HEK293 (cell line): ENCODE results near the gene USP7.

ENCODE experiments used
- CTCF ChIA-PET: fragments of 350-600 bp; formaldehyde crosslinking; extraction: SDS; loops from one replicate; lab custom pipeline; 2021; ENCODE audit warnings: antibody characterized with exemption; lab: Yijun Ruan, JAX
- POLR2A ChIA-PET: fragments of 300-600 bp; formaldehyde crosslinking; extraction: SDS; loops from one replicate; lab custom pipeline; 2020; ENCODE audit warnings: antibody characterized with exemption, inconsistent platforms; lab: Yijun Ruan, JAX
- H3K27ac ChIP-seq: fragments of 200-500 bp; sonication (Bioruptor generic); 2 replicates; pipeline ENCODE4 v1.5.1; 2014; ENCODE audit warnings: low read depth, low read length, control low read depth, inconsistent platforms; ENCODE audit errors: extremely low read depth
- H3K36me3 ChIP-seq, 2 experiments: fragments of 200-500 bp in 1 of 2; sonication (Bioruptor generic) in 1 of 2; 1 replicate in 1 of 2; 2 replicates in 1 of 2; pipeline ENCODE4 v1.5.1; 2014 to 2017; ENCODE audit warnings: inconsistent platforms in 2 of 2, low read length in 2 of 2; ENCODE audit not compliant: control insufficient read depth in 2 of 2, insufficient read depth in 1 of 2
- H3K4me1 ChIP-seq: fragments of 200-500 bp; sonication (Bioruptor generic); 2 replicates; pipeline ENCODE4 v1.5.1; 2014; ENCODE audit warnings: mild to moderate bottlenecking, low read length, inconsistent platforms; ENCODE audit not compliant: control insufficient read depth, insufficient read depth
- H3K4me3 ChIP-seq: 2 replicates; pipeline ENCODE4 v1.5.1; 2011; ENCODE audit warnings: low read depth, mild to moderate bottlenecking, control low read depth, low read length, moderate library complexity
- H3K9me3 ChIP-seq: fragments of 200-500 bp; sonication (Bioruptor generic); 2 replicates; pipeline ENCODE4 v1.5.1; 2014; ENCODE audit warnings: low read depth, low read length, inconsistent platforms; ENCODE audit not compliant: control insufficient read depth, insufficient read depth
- AEBP2 ChIP-seq: fragments of 450-650 bp; formaldehyde crosslinking; IDR thresholded peaks from 2 replicates; pipeline ENCODE4 v1.5.1; 2016; ENCODE audit warnings: missing biosample characterization, missing genetic modification characterization, borderline replicate concordance
- GLI2 ChIP-seq: fragments of 450-650 bp; formaldehyde crosslinking; IDR thresholded peaks from 2 replicates; pipeline ENCODE4; 2017; ENCODE audit warnings: missing biosample characterization, missing genetic modification characterization, low read depth, borderline replicate concordance
- GLIS1 ChIP-seq: fragments of 450-650 bp; formaldehyde crosslinking; IDR thresholded peaks from 2 replicates; pipeline ENCODE4 v1.5.1; 2016; ENCODE audit warnings: missing biosample characterization, missing genetic modification characterization
- KLF16 ChIP-seq: fragments of 450-650 bp; formaldehyde crosslinking; IDR thresholded peaks from 2 replicates; pipeline ENCODE4 v1.5.1; 2017; ENCODE audit warnings: missing biosample characterization, missing genetic modification characterization
- KLF17 ChIP-seq: fragments of 450-650 bp; formaldehyde crosslinking; IDR thresholded peaks from 2 replicates; pipeline ENCODE4 v1.5.1; 2016; ENCODE audit warnings: missing biosample characterization, missing genetic modification characterization
- PRDM4 ChIP-seq: fragments of 450-650 bp; formaldehyde crosslinking; IDR thresholded peaks from 2 replicates; pipeline ENCODE4 v1.5.1; 2017; ENCODE audit warnings: missing biosample characterization, missing genetic modification characterization
- SCRT1 ChIP-seq: fragments of 450-650 bp; formaldehyde crosslinking; IDR thresholded peaks from 2 replicates; pipeline ENCODE4 v1.5.1; 2016; ENCODE audit warnings: missing biosample characterization, missing genetic modification characterization, borderline replicate concordance
- SCRT2 ChIP-seq: fragments of 450-650 bp; formaldehyde crosslinking; IDR thresholded peaks from 2 replicates; pipeline ENCODE4 v1.5.1; 2016; ENCODE audit warnings: missing biosample characterization, missing genetic modification characterization
- SETDB1 ChIP-seq: IDR thresholded peaks from one replicate; pipeline ENCODE4 v1.6.1; 2017; ENCODE audit warnings: mild to moderate bottlenecking, low read length, moderate library complexity, mixed read lengths; ENCODE audit not compliant: insufficient read length
- ZFP69B ChIP-seq: fragments of 450-650 bp; formaldehyde crosslinking; IDR thresholded peaks from 2 replicates; pipeline ENCODE4 v1.5.1; 2016; ENCODE audit warnings: missing biosample characterization, missing genetic modification characterization
- ZNF133 ChIP-seq: fragments of 450-650 bp; formaldehyde crosslinking; IDR thresholded peaks from 2 replicates; pipeline ENCODE4 v1.5.1; 2016; ENCODE audit warnings: missing biosample characterization, missing genetic modification characterization
- ZNF221 ChIP-seq: fragments of 450-650 bp; formaldehyde crosslinking; IDR thresholded peaks from 2 replicates; pipeline ENCODE4 v1.5.1; 2017; ENCODE audit warnings: missing biosample characterization, missing genetic modification characterization, borderline replicate concordance
- ZNF266 ChIP-seq: fragments of 450-650 bp; formaldehyde crosslinking; IDR thresholded peaks from 2 replicates; pipeline ENCODE4 v1.5.1; 2016; ENCODE audit warnings: missing biosample characterization, missing genetic modification characterization, low read depth
- ZNF362 ChIP-seq: fragments of 450-650 bp; formaldehyde crosslinking; IDR thresholded peaks from 2 replicates; pipeline ENCODE4 v1.5.1; 2016; ENCODE audit warnings: missing biosample characterization, missing genetic modification characterization
- ZNF488 ChIP-seq: fragments of 450-650 bp; formaldehyde crosslinking; IDR thresholded peaks from 2 replicates; pipeline ENCODE4 v1.5.1; 2016; ENCODE audit warnings: missing biosample characterization, missing genetic modification characterization
- ZNF555 ChIP-seq: fragments of 450-650 bp; formaldehyde crosslinking; conservative IDR thresholded peaks from 2 replicates; pipeline ENCODE4 v1.5.1; 2017; ENCODE audit warnings: missing biosample characterization, mild to moderate bottlenecking, missing genetic modification characterization, inconsistent platforms
- ZNF654 ChIP-seq: fragments of 450-650 bp; formaldehyde crosslinking; IDR thresholded peaks from 2 replicates; pipeline ENCODE4 v1.5.1; 2016; ENCODE audit warnings: low read depth, missing biosample characterization, missing genetic modification characterization

The USP7 gene

GRCh38 chr16:8892101-8892575, 71.6 kb downstream of the USP7 start (continued):
- TF ChIP-seq ZNF362 (tag by site-specific recombination) (no peak), ZNF221 (tag by site-specific recombination) (no peak), ZNF654 (no peak), KLF17 (no peak), ZFP69B (no peak)

GRCh38 chr16:8890549-8890921, 73.2 kb downstream of the USP7 start:
- peaks cover 12 to 80% of the 10 kb centered on the region in 2 experiments for H3K36me3 ChIP-seq

More at GRCh38 chr16:8890549-8890921, 73.2 kb downstream of the USP7 start:
- Histone ChIP-seq H3K4me1 (no peaks in the 10 kb centered on the region), H3K9me3 (no peaks in the 10 kb centered on the region), H3K27ac (no peak overlapping the region), H3K4me3 (no peak overlapping the region)
- CTCF ChIA-PET = interaction anchor here (1.2 to 1.5 kb wide), 3 partner anchors 9 to 323 kb away, joined by 3 to 9 read pairs (median 5); no protein-coding TSS in a partner anchor
- TF ChIP-seq GLI2 (tag by site-specific recombination) (no peak), ZNF266 (no peak), GLIS1 (tag by site-specific recombination) (peak; percentile 45), SCRT1 (tag by site-specific recombination) (0 out of 2 replicates have a peak, but pooled peaks have one; percentile 12), ZNF133 (tag by site-specific recombination) (no peak), PRDM4 (no peak), ZNF555 (tag by site-specific recombination) (no peak), SETDB1 (no peak), SCRT2 (0 out of 2 replicates have a peak, but pooled peaks have one; percentile 38), KLF16 (tag by site-specific recombination) (no peak), ZNF488 (no peak), AEBP2 (tag by site-specific recombination) (no peak)
- POLR2A ChIA-PET = interaction anchor here (0.5 to 1.8 kb wide), 3 partner anchors 19 to 113 kb away, joined by 3 to 5 read pairs (median 3); partner anchors contain the start of gene CARHSP1
